HG03066 (cell line): ENCODE data around the gene ZNF486.
"Not testable (repeated sequence)": the region's sequence is repeated elsewhere in the genome, so short reads cannot be mapped to it uniquely, and the experiment has no call there.

ENCODE experiments used
- ATAC-seq: cut with Tn5 transposase; IDR thresholded peaks from one replicate; pipeline ENCODE4 v1.9.1; 2021; ENCODE audit warnings: low read depth; ENCODE audit not compliant: unreplicated experiment

The ZNF486 gene

DNA sequence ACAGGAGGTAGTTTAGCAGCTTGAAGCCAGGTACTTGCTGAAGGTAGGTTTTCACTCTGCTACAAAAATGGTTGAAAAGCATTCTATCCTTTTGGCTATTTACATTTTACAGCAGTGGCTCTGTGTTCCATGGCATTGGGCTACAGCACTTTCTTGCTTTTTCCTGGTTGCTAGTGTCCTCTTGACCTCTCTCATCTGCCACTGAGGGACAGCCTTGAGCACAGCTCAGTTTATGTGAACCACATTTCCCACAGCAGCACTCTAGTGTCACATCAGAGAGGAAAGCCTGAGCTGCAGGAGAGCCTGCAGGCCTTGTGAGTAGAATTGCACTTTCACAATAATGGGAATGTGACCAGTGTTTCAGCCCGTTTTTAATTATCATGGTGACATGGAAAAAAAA, 54.6 kb downstream of the ZNF486 start:
- ATAC-seq, result not testable (repeated sequence)

DNA sequence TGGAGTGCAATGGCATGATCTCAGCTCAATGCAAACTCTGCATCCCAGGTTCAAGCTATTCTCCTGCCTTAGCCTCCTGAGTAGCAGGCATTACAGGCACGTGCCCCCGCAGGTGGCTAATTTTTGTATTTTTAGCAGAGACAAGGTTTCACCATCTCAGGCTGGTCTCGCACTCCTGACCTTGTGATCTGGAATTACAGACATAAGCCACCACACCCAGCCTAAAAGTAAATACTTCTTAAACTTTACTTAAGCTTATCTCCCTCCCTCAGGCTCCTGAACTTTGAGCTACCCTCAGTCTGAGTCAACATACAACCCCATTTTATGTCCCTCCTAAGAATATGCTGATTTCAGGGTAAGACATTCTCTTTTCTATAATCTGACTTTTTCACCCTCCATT, 66.1 kb downstream of the ZNF486 start:
- ATAC-seq, result no peak

DNA sequence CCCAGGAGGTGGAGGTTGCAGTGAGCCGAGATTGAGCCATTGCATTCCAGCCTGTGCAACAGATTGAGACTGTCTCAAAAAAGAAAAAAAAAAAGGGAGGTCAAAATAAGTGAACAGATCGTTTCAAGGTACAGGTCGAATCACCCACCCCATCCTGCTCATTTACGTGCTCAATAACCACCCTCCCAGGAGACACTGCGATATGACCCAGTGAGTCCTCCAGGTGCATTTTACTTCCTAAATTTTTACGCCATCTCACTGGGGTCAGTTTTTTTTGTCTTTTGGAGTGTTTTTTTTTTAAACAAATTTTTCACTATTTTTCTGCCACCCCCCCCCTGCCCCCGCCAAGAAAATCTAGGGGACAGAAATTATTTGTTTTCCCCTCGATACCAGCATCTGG, 68.1 kb downstream of the ZNF486 start:
- no peak for ATAC-seq

DNA sequence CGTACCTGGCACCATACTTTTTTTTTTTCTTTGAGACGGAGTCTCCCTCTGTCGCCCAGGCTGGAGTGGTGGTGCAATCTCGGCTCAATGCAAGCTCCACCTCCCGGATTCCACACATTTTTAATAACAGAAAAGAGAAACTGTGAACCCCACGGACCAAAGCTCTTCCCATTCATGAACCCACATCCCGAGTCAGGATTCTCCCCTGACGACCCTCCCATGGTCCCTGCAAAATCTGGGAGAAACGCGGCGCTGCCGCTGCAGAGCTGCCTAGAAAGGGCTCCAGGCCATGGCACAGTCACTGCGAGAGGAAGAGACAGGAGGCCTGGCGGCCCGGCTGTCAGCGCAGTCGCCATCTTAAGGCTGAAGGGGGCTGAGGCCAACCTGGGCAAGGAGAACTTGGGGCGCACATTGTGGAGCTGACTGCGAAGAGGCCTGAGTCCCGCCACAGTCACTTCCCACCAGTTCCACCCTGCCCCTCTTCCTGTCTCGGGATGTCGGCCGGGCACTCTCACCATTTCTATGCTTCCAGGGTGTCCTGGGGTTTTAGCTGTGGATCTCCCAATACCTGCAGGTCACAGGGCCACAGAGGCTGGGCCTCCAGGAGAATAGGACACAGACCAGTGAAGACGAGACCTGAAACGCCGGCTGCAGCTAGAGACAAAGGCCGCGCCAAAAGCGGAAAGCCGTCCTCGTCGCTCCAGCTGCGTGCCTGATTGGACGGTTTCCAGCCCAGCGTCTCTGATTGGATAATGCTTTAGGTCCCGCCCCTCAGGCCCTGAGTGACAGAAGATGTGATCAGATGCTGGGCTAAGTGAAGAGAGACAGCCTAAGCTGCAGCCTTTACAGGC, 71.0 kb downstream of the ZNF486 start:
- no peak for ATAC-seq

DNA sequence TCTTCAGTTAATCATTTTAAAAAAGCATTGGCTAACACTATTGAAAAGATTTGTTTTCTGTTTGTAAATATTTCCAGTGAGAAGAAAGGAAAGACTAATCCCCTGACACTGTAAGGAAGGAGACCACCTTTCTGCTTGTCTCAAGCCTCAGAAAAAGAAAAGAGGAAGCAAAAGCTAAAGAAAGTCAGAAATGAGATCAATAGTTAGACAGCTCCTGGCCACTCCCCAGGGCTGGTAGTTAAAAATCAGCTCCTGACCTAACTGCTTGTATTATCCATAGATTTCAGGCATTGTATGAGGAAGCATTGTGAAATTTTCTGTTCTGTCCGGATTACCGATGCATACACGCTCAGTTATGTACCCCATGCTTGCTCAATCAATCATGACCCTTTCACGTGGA, 76.6 kb downstream of the ZNF486 start:
- ATAC-seq, result no peak

DNA sequence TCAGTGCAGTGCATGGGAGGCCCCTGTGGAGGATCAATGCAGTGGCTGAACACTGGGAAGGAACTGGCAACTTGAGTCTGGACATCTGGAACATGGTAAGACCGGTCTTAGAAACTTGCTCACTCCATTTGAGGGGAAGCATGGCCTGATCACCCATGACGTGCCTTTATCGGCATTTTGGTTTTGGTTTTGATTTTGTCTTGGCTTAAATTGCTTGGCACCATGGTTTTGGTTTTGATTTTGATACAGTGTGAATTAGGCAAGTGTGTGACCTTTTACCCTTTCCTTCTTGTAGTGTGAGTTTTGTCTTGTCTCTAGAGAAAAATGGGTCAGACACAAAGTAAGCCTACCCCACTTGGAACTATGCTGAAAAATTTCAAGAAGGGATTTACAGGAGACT, 77.3 kb downstream of the ZNF486 start:
- ATAC-seq, result no peak

DNA sequence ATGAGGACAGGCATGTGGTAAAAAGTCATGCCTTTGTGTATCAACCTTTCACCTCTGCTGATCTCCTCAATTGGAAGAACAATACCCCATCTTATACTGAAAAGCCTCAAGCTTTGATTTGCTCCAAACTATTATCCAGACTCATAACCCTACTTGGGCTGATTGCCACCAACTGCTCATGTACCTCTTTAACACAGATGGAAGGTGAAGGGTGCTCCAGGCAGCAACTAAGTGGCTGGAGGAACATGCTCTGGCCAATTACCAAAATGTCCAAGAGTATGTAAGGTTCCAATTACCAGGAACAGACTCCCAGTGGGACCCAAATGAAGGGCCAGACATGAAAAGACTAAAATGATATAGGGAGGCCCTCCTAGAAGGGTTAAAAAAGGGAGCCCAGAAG, 78.3 kb downstream of the ZNF486 start:
- no peak for ATAC-seq

DNA sequence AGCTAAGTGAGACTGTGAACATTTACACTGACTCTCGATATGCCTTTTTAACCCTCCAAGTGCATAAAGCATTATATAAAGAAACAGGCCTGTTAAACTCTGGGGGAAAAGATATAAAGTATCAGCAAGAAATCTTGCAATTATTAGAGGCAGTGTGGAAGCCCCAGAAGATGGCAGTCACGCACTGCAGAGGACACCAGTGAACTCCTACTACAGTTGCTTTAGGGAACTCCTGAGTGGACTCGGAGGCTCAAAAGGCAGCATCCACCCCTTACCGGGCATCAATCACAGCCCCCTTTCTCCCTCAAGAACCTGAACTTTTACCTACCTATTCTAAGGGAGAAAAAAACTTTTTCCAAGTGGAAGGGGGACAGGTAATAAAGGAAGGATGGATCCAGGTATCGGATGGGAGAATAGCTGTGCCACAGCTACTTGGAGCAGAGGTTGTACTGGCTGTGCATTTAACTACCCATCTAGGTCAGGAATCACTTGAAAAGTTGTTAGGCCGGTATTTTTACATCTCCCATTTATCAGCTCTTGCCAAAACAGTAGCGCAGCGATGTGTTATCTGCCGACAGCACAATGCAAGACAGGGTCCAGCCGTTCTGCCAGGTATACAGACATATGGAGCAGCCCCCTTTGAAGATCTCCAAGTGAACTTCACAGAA, 80.1 kb downstream of the ZNF486 start:
- ATAC-seq, result no peak

DNA sequence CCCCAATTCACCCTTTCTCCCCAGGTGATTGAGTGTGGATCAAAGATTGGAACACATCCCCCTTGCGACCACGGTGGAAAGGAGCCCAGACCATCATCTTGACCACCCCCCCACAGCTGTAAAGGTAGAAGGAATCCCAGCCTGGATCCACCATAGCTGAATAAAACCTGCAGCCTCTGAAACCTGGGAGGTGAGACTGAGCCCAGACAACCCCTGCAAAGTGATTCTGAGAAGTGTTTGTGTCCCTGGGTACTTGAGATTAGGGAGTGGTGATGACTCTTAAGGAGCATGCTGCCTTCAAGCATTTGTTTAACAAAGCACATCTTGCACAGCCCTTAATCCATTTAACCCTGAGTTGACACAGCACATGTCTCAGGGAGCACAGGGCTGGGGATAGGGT, 81.2 kb downstream of the ZNF486 start:
- not testable (repeated sequence) for ATAC-seq
